A204.1 (cell line): ENCODE results near the gene CFAP221.

ENCODE experiments used
- FAIRE-seq: peaks from 2 replicates; lab custom pipeline; 2012; peaks lifted over from hg19 to GRCh38; lab: Jason Lieb, UNC

CFAP221 gene

GRCh38 chr2:119544075-119544938 lies at the start of gene CFAP221:
CFAP221 (plus strand) TSS chr2:119544449; CDS start chr2:119546132, 1,683 bp downstream.
- no peak for FAIRE-seq

GRCh38 chr2:119495948-119496347 lies 48.3 kb upstream of the CFAP221 start:
- FAIRE-seq, result no peak

GRCh38 chr2:119496682-119497081 lies 47.6 kb upstream of the CFAP221 start:
- FAIRE-seq, result no peak

GRCh38 chr2:119508756-119509155 lies 35.5 kb upstream of the CFAP221 start:
- no peak for FAIRE-seq

- FAIRE-seq, result no peak
Measured at GRCh38 chr2:119511989-119512388, 32.3 kb upstream of the CFAP221 start.

GRCh38 chr2:119512946-119513345 lies 31.3 kb upstream of the CFAP221 start:
- no peak for FAIRE-seq

- FAIRE-seq, result no peak
Measured at GRCh38 chr2:119513832-119514231, 30.4 kb upstream of the CFAP221 start.

GRCh38 chr2:119516121-119516520 lies 28.1 kb upstream of the CFAP221 start:
- FAIRE-seq, result no peak

- FAIRE-seq, result no peak
Measured at GRCh38 chr2:119517433-119517832, 26.8 kb upstream of the CFAP221 start.

GRCh38 chr2:119518401-119519056 lies 25.7 kb upstream of the CFAP221 start:
- FAIRE-seq, result no peak

- no peak for FAIRE-seq
Measured at GRCh38 chr2:119519057-119519408, 25.2 kb upstream of the CFAP221 start.

GRCh38 chr2:119520696-119521432 lies 23.4 kb upstream of the CFAP221 start:
- no peak for FAIRE-seq

GRCh38 chr2:119521433-119522050 lies 22.7 kb upstream of the CFAP221 start:
- FAIRE-seq, result no peak

GRCh38 chr2:119522671-119523070 lies 21.6 kb upstream of the CFAP221 start:
- FAIRE-seq, result no peak

- no peak for FAIRE-seq
Measured at GRCh38 chr2:119523383-119523951, 20.8 kb upstream of the CFAP221 start.

- FAIRE-seq, result no peak
Measured at GRCh38 chr2:119523952-119524694, 20.1 kb upstream of the CFAP221 start, which contains the start of gene SCTR. SCTR (minus strand) TSS chr2:119524483; CDS start chr2:119524226, 257 bp downstream.

GRCh38 chr2:119525614-119526013 lies 18.6 kb upstream of the CFAP221 start:
- no peak for FAIRE-seq

GRCh38 chr2:119527999-119528398 lies 16.2 kb upstream of the CFAP221 start:
- no peak for FAIRE-seq

GRCh38 chr2:119531292-119531691 lies 13.0 kb upstream of the CFAP221 start:
- no peak for FAIRE-seq

GRCh38 chr2:119533560-119533959 lies 10.7 kb upstream of the CFAP221 start:
- FAIRE-seq, result peak; percentile 29

- no peak for FAIRE-seq
Measured at GRCh38 chr2:119536211-119536610, 8.0 kb upstream of the CFAP221 start.
